Adrenal gland (tissue), 12 donors: Measurements from ENCODE around the gene SRC. TPM values are rescaled to one million over a fixed set of nuclear protein-coding genes. Genes with fewer than 3 reads are reported as not detected.

Experiments
- DNase-seq, 7 donors: peaks; one replicate each; pipeline ENCODE4 v3.0.0-alpha.2; 2019 to 2020
- H3K27ac ChIP-seq, 5 donors: fragments of 200-600 bp; sonication (generic) in 4 of 5; 1 replicate in 3 of 5; 2 replicates in 2 of 5; pipeline versions ENCODE4 v1.5.1 to v1.8.0; 2016 to 2020; ENCODE audit warnings: mild to moderate bottlenecking in 1 of 5
- H3K27me3 ChIP-seq: fragments of 200-600 bp; 2 replicates; pipeline ENCODE4 v1.8.0; 2021
- H3K36me3 ChIP-seq, 2 donors: fragments of 200-600 bp; replicated peaks in 1 of 2; 1 replicate in 1 of 2; 2 replicates in 1 of 2; pipeline versions ENCODE4 v1.5.1 to v1.8.0; 2018 to 2022
- H3K4me1 ChIP-seq, 2 donors: fragments of 200-600 bp; replicated peaks in 1 of 2; 1 replicate in 1 of 2; 2 replicates in 1 of 2; pipeline versions ENCODE4 v1.5.1 to v1.8.0; 2018 to 2021
- H3K4me3 ChIP-seq, 4 donors: fragments of 200-600 bp; sonication (generic) in 3 of 4; one replicate each; pipeline ENCODE4 v1.5.1; 2016 to 2018
- H3K9me3 ChIP-seq, 3 donors: fragments of 200-600 bp; sonication (generic) in 1 of 3; replicated peaks in 1 of 3; 1 replicate in 2 of 3; 2 replicates in 1 of 3; pipeline versions ENCODE4 v1.5.1 to v1.8.0; 2016 to 2021
- CTCF ChIP-seq, 6 experiments: fragments of 450-650 bp in 4 of 6; fragments of 200-600 bp in 2 of 6; sonication (generic) in 1 of 6; IDR thresholded peaks; 1 replicate in 5 of 6; 2 replicates in 1 of 6; pipeline versions ENCODE4 v1.5.1 to v1.8.0; 2016 to 2021; ENCODE audit warnings: antibody characterized with exemption in 6 of 6, mild to moderate bottlenecking in 2 of 6, moderate library complexity in 1 of 6
- POLR2A ChIP-seq, 2 donors: fragments of 450-650 bp; IDR thresholded peaks; one replicate each; pipeline ENCODE4 v1.6.1; 2017; ENCODE audit warnings: antibody characterized with exemption in 2 of 2, mild to moderate bottlenecking in 2 of 2, moderate library complexity in 1 of 2
- WGBS, 4 donors: extraction: QIAGEN DNeasy Blood & Tissue Kit in 2 of 4; methylation state at CpG; one replicate each; pipeline versions ENCODE4 v1.1.5 to v1.1.7; 2013 to 2017; 5-methylcytosine and 5-hydroxymethylcytosine counted together
- intact Hi-C, 2 donors: fragments of 100-400 bp; cut with DNase I; formaldehyde crosslinking; loops; one replicate each; pipeline versions ENCODE4 v1.14.1 to v1.15.0; 2022 to 2023
- polyA plus RNA-seq, 3 donors: library from polyadenylated mRNA; stranded (reverse); fragments of 200-250 nt in 2 of 3; fragments of 350-450 nt in 1 of 3; fragmentation: Illumina TruSeq in 1 of 3; extraction: RNeasy Lipid Tissue Mini Kit (QIAGEN cat#74804) in 1 of 3; gene quantifications; one replicate each; pipeline ENCODE4 v1.2.3, GENCODE V29; 2013 to 2014
- total RNA-seq, 9 donors: library from RNA; depleted of rRNA in 4 of 9; stranded (reverse); fragments of >200 nt in 4 of 9; fragments of 120-200 nt in 1 of 9; fragmentation: NEBNext Ultra II Directional in 1 of 9; extraction: Animal tissue kit (Norgen Biotek cat#: 25700) in 1 of 9; gene quantifications; one replicate each; pipeline versions ENCODE4 v1.1.0 to v1.2.4, GENCODE V29; 2013 to 2023
- donor health status: healthy with polysubstance abuse.
- donor health status: Bipolar disorder and iron deficiency.
- donor health status: DM: yes; HTN: yes; CAD: no.
- donor health status: DM: no; HTN: no; CAD: no.
- donor health status: DM: no; HTN: no; CAD: no.
- donor health status: DM: yes; HTN: yes; CAD: no.

The SRC gene
- total and polyA plus RNA-seq, 12 donors, result 10.6 to 83.0 (median 52.7) TPM

- no peaks in the 10 kb centered on the region for H3K27me3 ChIP-seq
- H3K4me1 ChIP-seq, result peaks cover 13 to 49% of the 10 kb centered on the region in 2 donors
- 1 to 10% (median 5%) methylated on average over 18 to 42 of the region's 42 CpGs; no CpG with 5 or more reads in 1 of the 4 donors for WGBS, 4 donors
- intact Hi-C loops, result loop anchor here (5.0 to 10.0 kb wide), 3 partner anchors 32 to 190 kb away; no protein-coding TSS in a partner anchor
- DNase-seq, result peak; percentile 77 to 86 (median 80)
- H3K36me3 ChIP-seq, result peaks cover 0 to 24% of the 10 kb centered on the region in 2 donors
- peak overlapping the region in 2 of 4 donors; percentile 32 to 68 for H3K4me3 ChIP-seq
- no peaks in the 10 kb centered on the region for H3K9me3 ChIP-seq
- peak overlapping the region in 3 of 5 donors; percentile 67 to 87 (median 87) for H3K27ac ChIP-seq
- no peak for TF ChIP-seq POLR2A (IDR thresholded peaks at IDR 0.05)
- TF ChIP-seq CTCF (IDR thresholded peaks at IDR 0.05), result peak; percentile 74 to 98 (median 91)
Measured at GRCh38 chr20:37384683-37385174, 38.8 kb downstream of the SRC start.

GRCh38 chr20:37385176-37385575 is 39.2 kb downstream of the SRC start:
- no peaks in the 10 kb centered on the region for H3K27me3 ChIP-seq
- intact Hi-C loops, result loop anchor here (5.0 to 10.0 kb wide), 3 partner anchors 33 to 190 kb away; no protein-coding TSS in a partner anchor
- H3K27ac ChIP-seq, result peak overlapping the region in 2 of 5 donors; percentile 87
- H3K9me3 ChIP-seq, result no peaks in the 10 kb centered on the region
- peaks cover 9 to 44% of the 10 kb centered on the region in 2 donors for H3K4me1 ChIP-seq
- TF ChIP-seq CTCF (IDR thresholded peaks at IDR 0.05) (no peak), POLR2A (IDR thresholded peaks at IDR 0.05) (no peak)
- H3K4me3 ChIP-seq, result no peak overlapping the region
- peak in 2 of 7 donors; percentile 8 to 12 for DNase-seq
- WGBS, 4 donors, result 78 to 99% (median 82%) methylated on average over 9 to 17 of the region's 17 CpGs
- peaks cover 0 to 24% of the 10 kb centered on the region in 2 donors for H3K36me3 ChIP-seq

GRCh38 chr20:37385659-37386504 is 39.9 kb downstream of the SRC start:
- no peak overlapping the region for H3K27ac ChIP-seq
- H3K9me3 ChIP-seq, result no peaks in the 10 kb centered on the region
- WGBS, 4 donors, result 81 to 92% (median 89%) methylated on average over 7 to 25 of the region's 25 CpGs
- H3K27me3 ChIP-seq, result no peaks in the 10 kb centered on the region
- intact Hi-C loops, result loop anchor here (5.0 to 10.0 kb wide), 3 partner anchors 34 to 191 kb away; no protein-coding TSS in a partner anchor
- TF ChIP-seq CTCF (IDR thresholded peaks at IDR 0.05) (no peak), POLR2A (IDR thresholded peaks at IDR 0.05) (no peak)
- H3K4me1 ChIP-seq, result peaks cover 12 to 41% of the 10 kb centered on the region in 2 donors
- peak in 5 of 7 donors; percentile 1 to 29 (median 16) for DNase-seq
- peaks cover 0 to 24% of the 10 kb centered on the region in 2 donors for H3K36me3 ChIP-seq
- H3K4me3 ChIP-seq, result no peak overlapping the region
